ENCODE results near the gene SLC38A11.

DNA sequence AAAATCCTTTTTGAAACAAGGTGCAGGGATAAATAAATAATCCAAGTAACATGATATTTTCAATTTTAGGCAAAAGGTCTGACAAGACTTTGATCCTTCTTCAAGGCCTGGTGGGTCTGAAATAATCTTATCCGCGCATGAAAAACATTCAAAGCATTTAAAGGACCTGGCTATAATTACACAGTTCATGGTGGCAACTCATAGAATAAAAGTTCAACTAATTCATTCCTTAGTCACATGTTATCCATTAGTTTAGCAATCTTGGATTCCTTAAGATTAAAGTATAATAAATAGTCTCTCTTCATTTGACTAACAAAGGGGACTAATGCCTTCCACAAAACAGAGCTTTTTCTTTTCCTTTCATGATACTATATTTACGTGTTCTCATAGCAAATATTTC, 21.0 kb upstream of the SLC38A11 start:
- TF ChIP-seq TAF1 (IDR thresholded peaks at IDR 0.05; ENCODE audit: borderline replicate concordance, low read depth, low read length) (no peak), POLR2A (IDR thresholded peaks at IDR 0.05; ENCODE audit: low read depth, low read length) (no peak), POLR2AphosphoS5 (IDR thresholded peaks at IDR 0.05; ENCODE audit: low read depth, low read length) (no peak)

Measured in GM12892 (cell line).